ENCODE results near the gene OR9Q1. TPM values are rescaled to one million over a fixed set of nuclear protein-coding genes. Genes with fewer than 3 reads are reported as not detected.

The OR9Q1 gene
- total RNA-seq, 4 donors from 2014 or later = not detected

DNA sequence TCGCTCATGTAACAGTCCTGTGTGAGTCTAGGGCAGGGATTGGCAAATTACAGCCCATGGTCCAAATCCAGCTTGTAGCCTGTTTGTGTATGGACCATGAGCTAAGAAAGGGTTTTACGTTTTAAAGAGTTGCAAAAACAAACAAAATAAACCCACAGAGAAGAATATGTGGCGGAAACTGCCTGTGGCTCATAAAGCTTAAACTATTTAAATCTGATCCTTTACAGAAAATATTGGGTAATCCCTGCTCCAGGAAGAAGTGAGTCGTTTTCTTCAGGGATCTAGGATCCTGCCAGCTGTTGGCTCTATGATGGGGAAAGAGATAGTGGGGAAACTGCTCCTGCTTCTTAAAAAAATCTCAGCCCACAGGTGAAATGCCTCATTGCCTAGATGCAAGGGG lies 3.7 kb downstream of the OR9Q1 start:
- TF ChIP-seq POLR2A (IDR thresholded peaks at IDR 0.05) = no peak
- TF ChIP-seq, protein P1, sequence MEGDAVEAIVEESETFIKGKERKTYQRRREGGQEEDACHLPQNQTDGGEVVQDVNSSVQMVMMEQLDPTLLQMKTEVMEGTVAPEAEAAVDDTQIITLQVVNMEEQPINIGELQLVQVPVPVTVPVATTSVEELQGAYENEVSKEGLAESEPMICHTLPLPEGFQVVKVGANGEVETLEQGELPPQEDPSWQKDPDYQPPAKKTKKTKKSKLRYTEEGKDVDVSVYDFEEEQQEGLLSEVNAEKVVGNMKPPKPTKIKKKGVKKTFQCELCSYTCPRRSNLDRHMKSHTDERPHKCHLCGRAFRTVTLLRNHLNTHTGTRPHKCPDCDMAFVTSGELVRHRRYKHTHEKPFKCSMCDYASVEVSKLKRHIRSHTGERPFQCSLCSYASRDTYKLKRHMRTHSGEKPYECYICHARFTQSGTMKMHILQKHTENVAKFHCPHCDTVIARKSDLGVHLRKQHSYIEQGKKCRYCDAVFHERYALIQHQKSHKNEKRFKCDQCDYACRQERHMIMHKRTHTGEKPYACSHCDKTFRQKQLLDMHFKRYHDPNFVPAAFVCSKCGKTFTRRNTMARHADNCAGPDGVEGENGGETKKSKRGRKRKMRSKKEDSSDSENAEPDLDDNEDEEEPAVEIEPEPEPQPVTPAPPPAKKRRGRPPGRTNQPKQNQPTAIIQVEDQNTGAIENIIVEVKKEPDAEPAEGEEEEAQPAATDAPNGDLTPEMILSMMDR (IDR thresholded peaks at IDR 0.05 in 4 of 5, conservative IDR thresholded peaks at IDR 0.05 in 1 of 5) = no peak
- Histone ChIP-seq H3K36me3 (no peaks in the 10 kb centered on the region), H3K9me3 (no peaks in the 10 kb centered on the region), H3K4me1 (peaks cover 11 to 35% of the 10 kb centered on the region in 2 donors), H3K27me3 (no peaks in the 10 kb centered on the region), H3K4me3 (no peak overlapping the region), H3K27ac (peak overlapping the region in 2 of 4 donors; percentile 51 to 70)
- intact Hi-C loops (cut with DNase I; ENCODE audit: low total_unique reads) = no loop called here
- ATAC-seq (no peak), DNase-seq (no peak)
- in situ Hi-C loops (cut with MboI; ENCODE audit: low sequenced_read_pairs in 4 of 4) = no loop called here

DNA sequence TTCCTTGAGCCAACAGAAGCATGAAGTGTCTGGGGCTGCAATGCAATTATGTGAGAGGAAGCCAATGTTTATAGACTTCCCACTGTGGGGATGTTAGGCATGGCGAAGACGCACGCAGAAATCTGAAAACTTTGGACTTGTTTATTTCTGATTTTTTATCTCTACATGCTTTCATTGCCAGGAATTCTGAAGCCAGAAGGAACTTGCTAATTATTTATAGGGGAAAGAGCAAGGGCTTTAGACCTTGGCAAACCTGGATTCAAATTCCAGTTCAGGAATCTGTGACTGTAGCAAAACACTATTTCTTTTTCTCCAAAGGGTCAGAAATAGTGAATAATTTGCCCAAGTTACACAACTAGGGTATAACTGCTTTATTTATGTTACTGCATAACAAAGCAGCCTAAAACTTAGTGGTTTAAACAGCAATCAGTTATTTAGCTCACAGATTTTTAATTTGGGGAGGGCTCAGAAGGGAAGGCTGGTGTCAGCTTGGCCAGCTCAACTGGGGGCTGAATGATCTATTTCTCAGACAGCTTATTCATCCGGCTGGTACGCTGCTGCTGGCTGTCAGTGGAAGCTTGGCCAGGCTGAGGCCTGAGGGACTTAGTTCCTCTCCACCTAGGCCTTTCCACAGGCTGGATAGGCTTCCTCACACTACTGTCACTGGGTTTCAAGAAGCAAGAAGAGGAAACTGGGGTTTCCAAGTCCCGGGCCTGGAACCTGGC lies 5.2 kb downstream of the OR9Q1 start:
- H3K27me3 ChIP-seq = no peaks in the 10 kb centered on the region
- intact Hi-C loops (cut with DNase I; ENCODE audit: low total_unique reads) (no loop called here), in situ Hi-C loops (cut with MboI; ENCODE audit: low sequenced_read_pairs in 4 of 4) (no loop called here)
- H3K4me1 ChIP-seq = peaks cover 11 to 21% of the 10 kb centered on the region in 2 donors
- H3K36me3 ChIP-seq = no peaks in the 10 kb centered on the region
- peak overlapping the region; percentile 4 to 70 (median 50) for H3K27ac ChIP-seq
- DNase-seq (no peak), ATAC-seq (no peak)
- TF ChIP-seq, protein P1 (IDR thresholded peaks at IDR 0.05 in 4 of 5, conservative IDR thresholded peaks at IDR 0.05 in 1 of 5) = no peak
- TF ChIP-seq POLR2A (IDR thresholded peaks at IDR 0.05) = no peak
- no peak overlapping the region for H3K4me3 ChIP-seq
- H3K9me3 ChIP-seq = no peaks in the 10 kb centered on the region

DNA sequence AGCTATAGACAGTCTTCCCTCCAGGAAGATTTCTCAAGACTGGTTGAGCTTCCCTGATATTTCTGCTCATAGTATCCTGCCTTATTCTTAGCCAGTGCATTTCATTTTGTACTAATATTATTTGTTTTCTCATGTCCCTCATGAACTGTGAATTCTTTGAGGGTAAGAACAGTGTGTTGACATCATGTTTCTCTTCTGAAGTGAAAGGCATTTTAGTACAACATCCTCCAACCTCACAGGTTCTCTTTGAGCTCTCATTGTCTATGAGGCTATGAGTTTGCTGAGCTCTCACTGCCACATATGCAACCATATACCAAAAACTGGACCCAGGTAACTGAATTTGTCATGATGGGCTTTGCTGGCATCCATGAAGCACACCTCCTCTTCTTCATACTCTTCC lies 7.0 kb downstream of the OR9Q1 start, which contains the start of gene OR6Q1:
Gene OR6Q1 (plus strand): TSS at position 301 of the 400 bp plus-strand sequence. CDS start 0 bp downstream, at position 301.
- no peaks in the 10 kb centered on the region for H3K36me3 ChIP-seq
- TF ChIP-seq, protein P1 (IDR thresholded peaks at IDR 0.05 in 4 of 5, conservative IDR thresholded peaks at IDR 0.05 in 1 of 5) = no peak
- TF ChIP-seq POLR2A (IDR thresholded peaks at IDR 0.05) = no peak
- peaks cover 0 to 10% of the 10 kb centered on the region in 2 donors for H3K4me1 ChIP-seq
- peak within 1 kb of the TSS in 3 of 4 donors; percentile 34 to 70 (median 51) for H3K27ac ChIP-seq
- H3K9me3 ChIP-seq = no peaks in the 10 kb centered on the region
- no peak for DNase-seq
- in situ Hi-C loops (cut with MboI; ENCODE audit: low sequenced_read_pairs in 4 of 4) = no loop called here
- H3K4me3 ChIP-seq = no peak within 1 kb of the TSS
- intact Hi-C loops (cut with DNase I; ENCODE audit: low total_unique reads) = no loop called here
- H3K27me3 ChIP-seq = no peaks in the 10 kb centered on the region
- ATAC-seq = no peak

DNA sequence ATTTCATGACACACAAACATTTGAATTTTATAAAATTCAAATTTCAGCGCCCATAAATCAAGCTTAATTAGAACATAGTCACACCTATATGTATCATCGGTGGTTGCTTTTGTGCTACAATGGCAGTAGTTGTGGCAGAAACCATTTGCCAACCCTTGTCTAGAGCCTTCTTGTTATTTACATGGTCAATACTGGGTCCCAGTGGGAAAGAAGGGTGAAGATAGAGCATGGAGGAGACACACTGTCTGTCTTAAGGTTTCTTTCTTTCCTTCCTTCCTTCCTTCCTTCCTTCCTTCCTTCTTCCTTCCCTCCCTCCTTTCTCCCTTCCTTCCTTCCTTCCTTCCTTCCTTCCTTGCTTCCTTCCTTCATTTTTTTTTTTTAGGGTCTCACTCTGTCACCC lies 10.8 kb downstream of the OR9Q1 start:
- intact Hi-C loops (cut with DNase I; ENCODE audit: low total_unique reads) (no loop called here), in situ Hi-C loops (cut with MboI; ENCODE audit: low sequenced_read_pairs in 4 of 4) (no loop called here)
- Histone ChIP-seq H3K4me1 (no peaks in the 10 kb centered on the region), H3K36me3 (no peaks in the 10 kb centered on the region), H3K27me3 (no peaks in the 10 kb centered on the region), H3K9me3 (no peaks in the 10 kb centered on the region), H3K4me3 (no peak overlapping the region), H3K27ac (no peak overlapping the region)
- ATAC-seq (no peak), DNase-seq (no peak)
- TF ChIP-seq, protein P1 (IDR thresholded peaks at IDR 0.05 in 4 of 5, conservative IDR thresholded peaks at IDR 0.05 in 1 of 5) = no peak
- no peak for TF ChIP-seq POLR2A (IDR thresholded peaks at IDR 0.05)

Data from gastrocnemius medialis (tissue), 4 donors.